Aorta (tissue), 5 donors: ENCODE measurements around the gene SMC6. TPM values are rescaled to one million over a fixed set of nuclear protein-coding genes. Genes with fewer than 3 reads are reported as not detected.

ENCODE experiments used
- ATAC-seq: fragments of 200-7000 bp; cut with Tn5 transposase; one replicate; pipeline ENCODE4 v1.9.1; 2022; ENCODE audit warnings: moderate library complexity; ENCODE audit not compliant: low FRiP score
- DNase-seq, 2 donors: peaks; one replicate each; pipeline ENCODE4 v3.0.0-alpha.2; 2020
- H3K27ac ChIP-seq, 2 donors: one replicate each; pipeline ENCODE4 v1.5.1; 2013; ENCODE audit warnings: low read length in 2 of 2, mild to moderate bottlenecking in 2 of 2, moderate library complexity in 2 of 2, control low read depth in 1 of 2, inconsistent platforms in 1 of 2, low read depth in 1 of 2
- H3K27me3 ChIP-seq, 2 donors: one replicate each; pipeline ENCODE4 v1.6.1; 2013; ENCODE audit warnings: control low read depth in 1 of 2, low read length in 1 of 2, mild to moderate bottlenecking in 1 of 2, moderate library complexity in 1 of 2; ENCODE audit not compliant: insufficient read depth in 2 of 2, control insufficient read depth in 1 of 2
- H3K36me3 ChIP-seq, 2 donors: one replicate each; pipeline ENCODE4 v1.6.1; 2013; ENCODE audit warnings: control low read depth in 1 of 2, low read length in 1 of 2, mild to moderate bottlenecking in 1 of 2; ENCODE audit not compliant: insufficient read depth in 2 of 2, control insufficient read depth in 1 of 2
- H3K4me1 ChIP-seq, 2 donors: one replicate each; pipeline ENCODE4 v1.6.1; 2013; ENCODE audit warnings: low read length in 2 of 2, control low read depth in 1 of 2, mild to moderate bottlenecking in 1 of 2, moderate library complexity in 1 of 2; ENCODE audit not compliant: insufficient read depth in 2 of 2, control insufficient read depth in 1 of 2
- H3K4me3 ChIP-seq, 2 donors: one replicate each; pipeline ENCODE4 v1.5.1; 2013; ENCODE audit warnings: low read length in 2 of 2, control low read depth in 1 of 2, mild to moderate bottlenecking in 1 of 2
- H3K9me3 ChIP-seq: one replicate; pipeline ENCODE4 v1.6.1; 2013; ENCODE audit warnings: mild to moderate bottlenecking, low read length; ENCODE audit not compliant: control insufficient read depth
- WGBS, 2 donors: extraction: QIAGEN DNeasy Blood & Tissue Kit; methylation state at CpG; one replicate each; pipeline ENCODE4 v1.1.7; 2013; 5-methylcytosine and 5-hydroxymethylcytosine counted together
- intact Hi-C, 2 donors: fragments of 100-400 bp; cut with DNase I; formaldehyde crosslinking; loops; one replicate each; pipeline versions ENCODE4 v1.14.2 to v1.15.0; 2022
- polyA plus RNA-seq, 2 donors: library from polyadenylated mRNA; stranded (reverse); fragments of 200-250 nt; gene quantifications; one replicate each; pipeline ENCODE4 v1.2.3, GENCODE V29; 2013
- total RNA-seq, 2 donors: library from RNA; stranded (reverse); fragmentation: NEBNext Ultra II Directional; extraction: Animal tissue kit (Norgen Biotek cat#: 25700); gene quantifications; one replicate each; pipeline ENCODE4 v1.2.1, GENCODE V29; 2021
- donor health status: healthy with polysubstance abuse.
- donor health status: Bipolar disorder and iron deficiency.
- donor health status: DM: no; HTN: no; CAD: no.
- donor health status: DM: no; HTN: no; CAD: no.
- donor health status: DM: yes; HTN: yes; CAD: no.

The SMC6 gene
- total and polyA plus RNA-seq, 4 donors: 5.5 to 17.2 (median 8.6) TPM

DNA sequence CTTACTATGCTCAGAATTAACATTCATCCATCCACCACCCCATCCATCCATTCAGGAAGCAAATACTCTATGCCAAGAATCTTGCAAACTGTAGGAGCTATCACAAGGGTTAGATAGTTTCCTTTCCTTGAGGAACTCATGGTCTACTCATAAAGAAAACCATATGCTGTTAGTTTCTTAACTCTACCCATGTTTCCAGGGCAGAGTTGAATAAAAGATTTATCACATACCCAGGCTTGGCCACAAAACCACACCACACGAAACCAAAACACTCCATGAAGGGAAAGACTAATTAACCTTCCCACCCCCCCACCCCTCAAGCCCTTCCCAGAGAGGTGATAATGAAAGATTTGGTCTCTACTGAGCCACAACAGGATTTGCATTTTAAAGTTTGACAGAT, 38.9 kb upstream of the SMC6 start:
- no peak overlapping the region for H3K4me3 ChIP-seq
- no peaks in the 10 kb centered on the region for H3K27me3 ChIP-seq
- ATAC-seq (no peak), DNase-seq (no peak)
- no peaks in the 10 kb centered on the region for H3K9me3 ChIP-seq
- WGBS, 2 donors: 78 to 80% methylated on average over 1 of the region's 1 CpG
- no peaks in the 10 kb centered on the region for H3K4me1 ChIP-seq
- no peaks in the 10 kb centered on the region for H3K36me3 ChIP-seq
- H3K27ac ChIP-seq: no peak overlapping the region
- intact Hi-C loops: no loop called here

GRCh38 chr2:17791817-17792130, 38.2 kb upstream of the SMC6 start:
- Histone ChIP-seq H3K27ac (no peak overlapping the region), H3K27me3 (peaks cover 0 to under 1% of the 10 kb centered on the region in 2 donors), H3K9me3 (no peaks in the 10 kb centered on the region), H3K36me3 (no peaks in the 10 kb centered on the region), H3K4me1 (no peaks in the 10 kb centered on the region), H3K4me3 (no peak overlapping the region)
- no peak for DNase-seq
- no peak for ATAC-seq
- 92 to 97% methylated on average over 2 of the region's 2 CpGs for WGBS, 2 donors
- intact Hi-C loops: no loop called here

DNA sequence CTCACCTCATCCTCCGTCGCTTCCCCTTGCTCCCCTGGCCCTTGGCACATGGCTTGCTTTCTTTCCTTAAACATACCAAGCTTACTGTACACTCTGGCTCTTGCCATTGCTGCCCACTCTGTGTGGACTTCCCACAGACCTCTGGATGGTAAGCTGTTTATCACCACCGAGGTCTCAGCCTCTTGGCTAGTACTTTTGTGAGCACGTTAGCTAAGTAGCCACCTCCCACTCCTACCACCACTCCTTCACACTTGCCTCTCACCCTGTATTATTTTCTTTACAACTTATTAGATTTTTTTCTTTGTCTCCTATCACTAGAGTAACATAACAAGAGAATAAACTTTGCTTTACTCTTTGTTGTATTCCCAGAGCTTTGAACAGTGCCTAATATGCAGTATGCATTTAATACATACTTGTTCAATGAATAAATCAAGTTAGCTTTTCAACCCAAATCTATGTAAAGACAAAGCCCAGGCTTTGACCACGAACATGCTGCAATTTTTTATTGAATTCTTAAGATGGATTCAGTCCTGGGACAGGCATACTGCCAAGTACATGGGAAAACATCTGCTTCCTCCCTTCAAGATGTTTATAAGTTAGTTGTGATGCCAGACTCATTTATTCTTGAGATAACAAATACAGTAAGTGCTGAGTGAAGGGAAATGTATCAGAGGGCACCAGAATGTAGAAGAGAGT, 37.7 kb upstream of the SMC6 start:
- WGBS, 2 donors: 46 to 49% methylated on average over 5 of the region's 5 CpGs
- Histone ChIP-seq H3K36me3 (no peaks in the 10 kb centered on the region), H3K4me1 (no peaks in the 10 kb centered on the region), H3K27me3 (peaks cover 0 to 3% of the 10 kb centered on the region in 2 donors), H3K27ac (no peak overlapping the region), H3K9me3 (no peaks in the 10 kb centered on the region), H3K4me3 (no peak overlapping the region)
- ATAC-seq: no peak
- DNase-seq: no peak
- intact Hi-C loops: no loop called here

DNA sequence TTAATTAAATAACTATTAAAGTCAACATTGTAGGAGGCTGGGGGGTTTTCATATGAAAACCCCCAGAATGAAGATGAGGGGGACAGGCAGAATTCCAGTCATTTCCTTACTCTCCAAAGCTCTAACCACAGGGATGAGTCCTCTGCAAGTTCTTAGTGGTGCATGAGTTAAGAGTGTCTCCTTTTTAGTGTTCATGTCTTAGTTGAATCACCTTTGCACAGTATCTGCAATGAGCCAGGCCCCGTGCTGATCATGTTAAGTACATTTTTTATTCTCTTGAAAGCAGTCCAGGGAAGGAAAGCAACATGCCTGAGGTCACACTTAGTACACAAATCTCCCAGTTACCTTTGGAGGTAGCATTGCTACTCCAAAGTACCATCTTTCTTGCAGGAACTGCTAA, 36.9 kb upstream of the SMC6 start:
- Histone ChIP-seq H3K4me1 (no peaks in the 10 kb centered on the region), H3K9me3 (no peaks in the 10 kb centered on the region), H3K36me3 (no peaks in the 10 kb centered on the region), H3K27ac (no peak overlapping the region), H3K4me3 (no peak overlapping the region), H3K27me3 (peaks cover 0 to 3% of the 10 kb centered on the region in 2 donors)
- WGBS, 2 donors: 57 to 67% methylated on average over 1 of the region's 1 CpG
- ATAC-seq: no peak
- no peak for DNase-seq
- intact Hi-C loops: no loop called here

DNA sequence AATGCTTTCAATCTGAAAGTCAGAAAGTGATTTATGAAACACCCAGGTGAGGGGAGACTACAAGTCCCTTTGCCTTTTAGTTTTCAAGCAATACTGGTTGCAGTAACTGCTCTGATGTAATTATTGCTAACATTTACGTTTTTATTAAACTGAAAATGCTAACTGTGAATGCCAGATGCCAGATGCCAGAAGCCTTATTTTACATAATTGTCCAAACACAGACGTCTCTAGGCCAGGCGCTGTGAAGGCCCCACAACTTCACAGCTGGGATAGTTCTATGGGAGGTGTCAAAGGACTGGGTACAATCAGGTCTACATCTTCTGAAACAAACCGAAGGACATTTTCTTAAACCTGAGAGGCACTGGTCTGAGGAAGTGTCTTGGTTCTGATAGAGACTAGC, 35.2 kb upstream of the SMC6 start:
- ATAC-seq (no peak), DNase-seq (no peak)
- Histone ChIP-seq H3K27me3 (peaks cover 0 to 3% of the 10 kb centered on the region in 2 donors), H3K4me3 (no peak overlapping the region), H3K4me1 (no peaks in the 10 kb centered on the region), H3K9me3 (no peaks in the 10 kb centered on the region), H3K27ac (no peak overlapping the region), H3K36me3 (no peaks in the 10 kb centered on the region)
- intact Hi-C loops: no loop called here
- WGBS, 2 donors: 61 to 66% methylated on average over 4 of the region's 4 CpGs

- intact Hi-C loops: no loop called here
- Histone ChIP-seq H3K27ac (no peak overlapping the region), H3K9me3 (no peaks in the 10 kb centered on the region), H3K27me3 (peaks cover 0 to 3% of the 10 kb centered on the region in 2 donors), H3K36me3 (no peaks in the 10 kb centered on the region), H3K4me3 (no peak overlapping the region), H3K4me1 (no peaks in the 10 kb centered on the region)
- no peak for ATAC-seq
- no peak for DNase-seq
- WGBS, 2 donors: 73 to 77% methylated on average over 3 of the region's 3 CpGs
Observed at GRCh38 chr2:17786727-17787126, 33.1 kb upstream of the SMC6 start.

- intact Hi-C loops: no loop called here
- Histone ChIP-seq H3K27me3 (no peaks in the 10 kb centered on the region), H3K4me3 (no peak overlapping the region), H3K36me3 (peaks cover 0 to 2% of the 10 kb centered on the region in 2 donors), H3K9me3 (no peaks in the 10 kb centered on the region), H3K4me1 (no peaks in the 10 kb centered on the region), H3K27ac (no peak overlapping the region)
- ATAC-seq: no peak
- 82 to 88% methylated on average over 1 of the region's 1 CpG for WGBS, 2 donors
- DNase-seq: no peak
Observed at GRCh38 chr2:17781482-17781881, 27.9 kb upstream of the SMC6 start.

- Histone ChIP-seq H3K27me3 (no peaks in the 10 kb centered on the region), H3K36me3 (peaks cover 0 to 2% of the 10 kb centered on the region in 2 donors), H3K4me3 (no peak overlapping the region), H3K9me3 (no peaks in the 10 kb centered on the region), H3K27ac (no peak overlapping the region), H3K4me1 (no peaks in the 10 kb centered on the region)
- ATAC-seq: no peak
- WGBS, 2 donors: 80 to 87% methylated on average over 1 of the region's 1 CpG
- DNase-seq: no peak
- intact Hi-C loops: no loop called here
Observed at GRCh38 chr2:17780546-17780945, 26.9 kb upstream of the SMC6 start.

DNA sequence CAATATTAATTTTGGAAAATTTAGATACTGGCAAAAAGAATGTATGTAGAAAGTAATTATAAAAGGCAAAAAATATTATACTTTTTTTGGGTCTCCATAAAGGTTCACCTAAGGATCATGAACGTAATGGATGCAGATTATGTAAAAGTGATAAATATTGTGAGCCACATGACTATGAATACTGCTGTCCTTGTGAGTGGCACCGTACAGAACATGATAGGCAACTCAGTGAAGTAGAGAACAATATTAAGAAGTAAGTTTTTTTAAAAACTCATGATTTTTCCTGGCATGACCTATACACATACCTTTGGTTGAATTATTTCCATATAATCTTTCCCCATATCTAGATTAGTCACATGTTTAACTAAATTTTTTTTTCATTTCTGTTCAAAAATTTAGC, 18.9 kb upstream of the SMC6 start:
- no peak overlapping the region for H3K27ac ChIP-seq
- intact Hi-C loops: no loop called here
- no peaks in the 10 kb centered on the region for H3K36me3 ChIP-seq
- no peaks in the 10 kb centered on the region for H3K9me3 ChIP-seq
- no peak overlapping the region for H3K4me3 ChIP-seq
- DNase-seq (no peak), ATAC-seq (no peak)
- H3K4me1 ChIP-seq: no peaks in the 10 kb centered on the region
- WGBS, 2 donors: 85 to 89% methylated on average over 2 of the region's 2 CpGs
- H3K27me3 ChIP-seq: no peaks in the 10 kb centered on the region
